Upper lobe of left lung (tissue), 4 donors: Measurements from ENCODE around the gene COL18A1.

Source experiments
- CTCF ChIP-seq, 6 experiments: fragments of 450-650 bp in 4 of 6; fragments of 200-600 bp in 2 of 6; sonication (generic) in 2 of 6; IDR thresholded peaks; one replicate each; pipeline ENCODE4 v1.5.1; 2016 to 2019; ENCODE audit warnings: antibody characterized with exemption in 6 of 6
- EP300 ChIP-seq, 4 donors: sonication (generic); formaldehyde crosslinking; IDR thresholded peaks; one replicate each; pipeline ENCODE4 v1.5.1; 2017; ENCODE audit warnings: antibody characterized with exemption in 4 of 4, control low read depth in 2 of 4
- POLR2A ChIP-seq, 4 donors: fragments of 450-650 bp; IDR thresholded peaks; one replicate each; pipeline ENCODE4 v1.5.1; 2016 to 2017; ENCODE audit warnings: antibody characterized with exemption in 4 of 4, mild to moderate bottlenecking in 2 of 4

DNA sequence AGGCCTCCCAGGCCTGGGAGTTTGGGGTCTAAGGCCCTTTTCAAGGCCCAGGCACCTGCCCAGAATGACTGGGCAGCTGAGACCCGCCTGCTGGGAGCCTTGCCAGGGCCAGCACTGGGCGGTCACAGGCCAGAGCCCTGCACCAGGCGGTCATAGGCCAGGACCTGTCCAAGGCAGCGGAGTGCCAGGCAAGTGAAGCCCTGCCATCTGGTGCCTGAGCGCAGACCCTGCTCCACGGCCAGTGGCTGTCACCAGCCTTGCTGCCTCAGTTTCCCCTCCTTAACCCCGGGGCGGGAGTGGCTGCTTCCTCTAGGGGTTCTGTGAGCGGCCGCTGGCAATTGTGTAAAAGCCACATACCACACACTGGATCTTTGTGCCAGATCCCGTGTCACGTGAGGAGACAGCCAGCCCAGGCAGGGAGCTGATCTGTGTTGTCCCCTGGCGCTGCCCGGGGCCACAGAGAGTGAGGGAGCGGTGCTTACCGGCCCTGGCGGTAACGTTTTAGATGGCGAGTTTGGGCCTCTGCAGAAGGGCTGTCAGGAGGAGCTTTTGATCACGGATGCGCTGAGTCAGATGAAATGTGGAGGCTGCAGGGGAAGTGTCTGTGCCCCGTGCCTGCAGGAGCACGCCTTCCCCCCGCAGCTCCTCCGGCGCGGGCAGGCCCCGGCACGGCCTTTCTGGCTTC lies 4.6 kb downstream of the COL18A1 start:
- TF ChIP-seq CTCF (IDR thresholded peaks at IDR 0.05) = no peak
- no peak for TF ChIP-seq POLR2A (IDR thresholded peaks at IDR 0.05)
- no peak for TF ChIP-seq EP300 (IDR thresholded peaks at IDR 0.05)
